GM03348 (cell line): Measurements from ENCODE around the gene PEF1.

Source experiments
- DNase-seq: peaks from one replicate; pipeline ENCODE4 v3.0.0; 2012; ENCODE audit warnings: low spot score

PEF1 gene

DNA sequence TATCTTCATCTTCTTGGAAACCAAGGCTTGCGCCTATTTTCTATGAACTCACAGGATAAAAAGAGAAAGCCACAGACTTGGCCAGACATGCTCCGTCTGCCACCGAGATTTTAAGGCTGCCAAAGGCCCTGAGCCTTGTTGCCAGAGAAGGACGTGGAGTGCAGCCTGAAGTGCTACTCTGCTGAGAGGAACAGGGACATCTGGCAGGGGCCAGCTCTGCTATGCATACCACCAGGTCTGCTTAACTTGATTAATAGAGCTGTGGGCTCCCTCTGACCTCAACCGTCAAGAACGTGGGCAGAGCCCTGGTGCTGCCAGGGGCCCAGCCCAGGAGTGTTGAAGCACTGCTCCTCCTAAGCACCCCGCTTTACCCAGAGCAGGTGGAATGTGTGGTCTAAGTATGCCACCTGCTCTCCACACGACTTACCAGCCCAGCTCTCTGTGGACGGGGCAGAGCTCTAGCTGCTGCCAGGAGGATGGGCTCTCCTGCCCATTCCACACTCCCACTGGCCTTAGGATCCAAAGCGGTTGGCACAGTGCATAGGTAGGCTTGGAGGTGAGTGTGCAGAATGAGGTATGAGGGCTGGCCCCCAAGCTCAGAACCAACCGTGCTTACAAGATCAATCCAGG lies 16.6 kb downstream of the PEF1 start:
- peak; percentile 52 for DNase-seq

DNA sequence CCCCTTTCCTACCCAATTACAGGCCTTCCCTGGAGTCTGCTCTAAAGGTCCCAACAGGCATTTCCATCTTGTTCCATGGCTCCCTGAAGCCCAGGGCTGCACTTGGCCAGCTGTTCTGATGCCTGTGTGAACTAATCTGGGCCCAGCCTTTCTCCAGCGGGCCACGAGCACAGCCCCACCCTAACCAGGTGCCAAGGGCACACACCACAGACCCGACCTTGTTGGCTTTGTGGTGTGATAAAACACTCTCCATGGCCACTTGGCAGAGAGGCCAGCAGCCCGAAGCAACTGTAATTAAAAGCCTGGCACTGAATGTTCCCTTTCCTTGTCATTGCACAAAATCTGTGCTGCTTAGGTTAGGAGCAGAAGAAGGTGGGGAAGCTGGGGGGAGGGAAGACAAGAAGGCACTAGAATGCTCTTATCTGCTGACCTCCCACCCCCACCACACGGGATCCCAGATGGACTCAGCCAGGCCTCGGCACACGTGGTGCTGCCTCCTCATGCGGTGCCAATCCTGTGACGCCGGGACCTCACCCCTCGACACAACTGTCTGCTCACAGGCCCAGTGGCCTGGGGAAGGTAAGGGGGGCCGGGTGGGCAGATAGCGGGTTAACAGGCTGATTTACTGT lies 17.3 kb downstream of the PEF1 start:
- no peak for DNase-seq

DNA sequence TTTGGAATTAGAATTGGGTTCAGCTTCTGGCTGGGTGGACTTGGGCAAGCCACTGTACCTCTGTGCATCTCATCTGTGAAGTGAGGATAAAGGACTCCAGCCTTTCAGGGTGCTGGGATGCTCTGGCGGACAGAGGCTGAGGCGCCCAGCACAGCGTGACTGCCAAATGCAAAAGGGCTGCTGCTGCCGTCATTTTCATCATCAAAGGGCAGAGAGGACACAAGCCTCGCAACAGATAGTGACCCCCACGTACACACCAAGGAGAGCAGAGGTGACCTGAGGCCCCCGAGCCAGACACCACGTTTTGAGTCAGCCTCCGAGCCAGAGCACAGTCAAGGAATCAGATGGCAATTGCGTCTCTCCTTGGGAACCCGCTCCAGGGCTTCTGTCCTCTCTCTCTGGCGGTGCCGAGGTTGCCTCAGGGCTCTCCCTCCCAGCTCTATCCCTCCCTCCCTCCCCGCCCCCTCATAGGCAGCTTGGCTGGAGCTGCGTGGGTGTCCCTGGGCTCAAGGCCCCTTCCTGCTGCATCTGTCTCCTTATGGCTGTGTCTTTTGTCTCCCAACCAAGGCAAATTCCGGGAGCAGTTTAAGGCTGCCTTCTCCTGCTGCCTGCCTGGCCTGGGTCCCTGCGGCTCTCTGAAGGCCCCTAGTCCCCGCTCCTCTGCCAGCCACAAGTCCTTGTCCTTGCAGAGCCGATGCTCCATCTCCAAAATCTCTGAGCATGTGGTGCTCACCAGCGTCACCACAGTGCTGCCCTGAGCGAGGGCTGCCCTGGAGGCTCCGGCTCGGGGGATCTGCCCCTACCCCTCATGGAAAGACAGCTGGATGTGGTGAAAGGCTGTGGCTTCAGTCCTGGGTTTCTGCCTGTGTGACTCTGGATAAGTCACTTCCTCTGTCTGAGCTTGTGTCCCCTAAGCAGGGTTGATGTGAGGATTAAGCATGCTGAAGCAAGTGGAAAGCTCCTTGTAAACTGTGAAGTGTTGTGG lies 18.2 kb downstream of the PEF1 start:
- peak; percentile 70 for DNase-seq

DNA sequence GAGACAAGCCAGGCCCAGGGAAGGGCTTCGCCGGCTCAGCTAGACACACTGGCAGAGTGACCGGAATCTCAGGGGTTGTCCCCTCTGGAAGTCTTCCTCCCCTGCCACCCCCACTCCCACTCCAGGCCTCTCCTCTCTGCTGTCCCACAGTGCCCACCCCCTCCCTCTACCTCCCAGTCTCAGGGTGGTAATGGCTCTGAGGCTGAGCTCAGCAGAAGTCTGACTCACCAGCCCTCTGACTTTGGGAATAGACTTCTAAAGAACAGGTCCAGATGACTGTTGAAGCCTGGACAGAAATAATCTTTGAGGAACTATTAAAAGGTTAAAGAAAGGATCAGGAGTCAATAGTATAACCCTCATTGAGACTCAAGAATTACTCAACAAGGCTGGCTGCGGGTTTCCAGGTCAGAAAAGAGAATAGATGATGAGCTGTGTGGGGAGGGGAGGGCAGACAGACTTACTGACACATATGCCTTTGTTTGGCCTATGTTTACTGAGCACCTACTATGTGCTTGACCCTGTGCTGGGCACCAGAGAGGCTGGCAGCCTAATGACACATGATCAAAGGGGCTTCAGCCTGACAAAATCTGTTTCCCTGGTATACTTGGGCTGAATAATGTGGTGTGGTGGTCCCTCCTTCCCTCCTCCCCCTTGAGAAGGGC lies 19.0 kb downstream of the PEF1 start:
- peak; percentile 72 for DNase-seq

DNA sequence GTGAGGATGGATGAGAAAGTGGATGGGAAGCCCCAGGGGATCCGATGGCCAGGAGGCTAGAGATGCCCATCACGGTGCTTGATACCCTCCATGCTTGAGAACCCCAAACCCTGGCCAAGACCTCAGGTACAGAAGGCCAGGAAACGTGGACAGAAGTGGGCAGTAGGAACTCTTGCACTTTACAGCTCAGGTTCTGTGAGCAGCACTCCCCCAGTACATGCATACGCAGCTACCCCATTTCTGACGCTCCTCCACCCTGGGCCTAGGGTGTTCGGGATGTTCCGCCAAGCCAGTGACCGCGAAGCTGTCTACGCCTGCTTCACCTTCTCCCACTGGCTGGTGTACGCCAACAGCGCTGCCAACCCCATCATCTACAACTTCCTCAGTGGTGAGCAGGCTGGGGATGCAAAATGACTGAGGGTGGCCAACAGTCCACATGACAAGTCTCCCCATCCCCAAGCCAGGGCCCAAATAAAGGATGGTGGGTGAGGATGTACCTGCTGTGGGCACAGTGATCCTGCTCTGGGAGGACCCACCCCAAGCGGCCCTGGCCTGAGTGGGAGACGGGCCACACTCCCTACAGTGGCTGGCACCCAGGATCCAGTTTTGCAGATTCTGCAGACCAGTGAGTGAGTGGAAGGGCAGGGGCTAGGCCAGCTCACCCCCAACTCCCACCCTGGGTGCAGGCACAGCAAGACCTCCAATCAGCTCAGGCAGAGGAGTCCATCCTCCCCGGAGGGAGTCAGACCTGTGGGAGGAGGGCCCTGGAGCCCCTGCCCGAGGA lies 19.8 kb downstream of the PEF1 start:
- no peak for DNase-seq

DNA sequence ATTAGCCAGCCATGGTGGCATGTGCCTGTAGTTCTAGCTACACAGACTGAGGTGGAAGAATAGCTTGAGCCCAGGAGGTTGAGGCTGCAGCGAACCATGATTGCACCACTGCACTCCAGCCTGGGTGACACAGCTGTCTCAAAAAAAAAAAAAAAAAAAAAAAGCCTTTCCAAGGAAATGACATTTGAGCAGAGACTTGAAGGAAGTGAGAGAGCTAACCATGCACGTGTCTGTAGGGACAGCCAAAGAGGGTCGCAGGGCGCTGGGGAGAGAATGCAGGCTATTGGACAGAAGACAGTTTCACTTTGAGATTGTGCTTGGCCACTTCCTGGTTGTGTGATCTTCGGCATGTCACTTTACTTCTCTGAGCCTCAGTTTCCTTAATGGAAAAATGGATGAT lies 20.4 kb downstream of the PEF1 start:
- no peak for DNase-seq

DNA sequence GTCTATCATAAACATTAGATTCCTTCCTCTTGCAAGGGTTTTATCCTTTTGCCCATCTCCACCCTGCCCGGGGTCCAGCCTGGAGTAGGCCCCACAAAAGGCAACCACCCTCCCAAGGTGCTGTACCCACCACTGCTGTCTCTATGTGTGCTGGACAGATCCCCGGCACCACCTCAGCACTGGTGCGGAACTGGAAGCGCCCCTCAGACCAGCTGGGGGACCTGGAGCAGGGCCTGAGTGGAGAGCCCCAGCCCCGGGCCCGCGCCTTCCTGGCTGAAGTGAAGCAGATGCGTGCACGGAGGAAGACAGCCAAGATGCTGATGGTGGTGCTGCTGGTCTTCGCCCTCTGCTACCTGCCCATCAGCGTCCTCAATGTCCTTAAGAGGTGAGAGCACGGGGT lies 21.3 kb downstream of the PEF1 start:
- DNase-seq: no peak

DNA sequence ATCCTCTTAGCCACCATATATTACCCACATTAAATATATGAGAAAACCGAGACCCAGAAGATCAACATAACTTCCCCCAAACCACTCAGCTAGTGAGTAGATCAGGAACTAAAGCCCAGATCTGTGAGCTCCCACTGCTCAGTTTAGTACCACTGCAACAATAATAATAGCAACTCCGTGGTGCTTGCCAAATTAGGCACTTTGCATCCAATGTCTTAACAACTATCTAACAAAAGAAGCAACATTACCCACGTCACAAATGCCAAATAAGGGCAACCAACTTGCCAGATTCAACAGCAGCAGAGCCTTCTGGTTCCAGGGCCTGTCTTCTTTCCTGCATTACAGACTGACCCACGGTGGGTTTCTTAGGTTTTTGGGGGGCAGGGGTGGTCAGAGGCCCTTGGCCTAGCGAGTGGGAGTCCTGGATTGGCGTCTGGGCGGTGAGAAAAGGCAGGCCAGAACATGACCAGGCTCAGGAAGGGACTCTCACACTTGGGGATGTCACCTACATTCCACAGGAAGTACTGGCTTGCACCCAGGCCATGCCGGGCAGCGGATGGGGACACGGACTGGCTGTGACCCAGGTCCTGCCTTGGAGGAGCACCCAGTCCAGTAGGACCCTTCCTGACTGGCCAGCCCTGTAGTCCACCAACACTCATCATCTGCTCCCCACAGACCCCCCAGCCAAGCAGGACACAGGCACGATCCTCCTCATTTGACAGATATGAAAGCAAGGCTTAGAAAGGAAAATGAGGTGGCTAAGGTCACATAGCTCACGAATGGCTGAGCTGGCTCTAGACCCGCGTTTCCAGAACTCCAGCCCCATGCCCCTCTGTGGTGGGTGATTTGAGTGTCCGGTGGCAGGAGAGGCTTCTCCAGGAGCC lies 22.6 kb downstream of the PEF1 start:
- no peak for DNase-seq

DNA sequence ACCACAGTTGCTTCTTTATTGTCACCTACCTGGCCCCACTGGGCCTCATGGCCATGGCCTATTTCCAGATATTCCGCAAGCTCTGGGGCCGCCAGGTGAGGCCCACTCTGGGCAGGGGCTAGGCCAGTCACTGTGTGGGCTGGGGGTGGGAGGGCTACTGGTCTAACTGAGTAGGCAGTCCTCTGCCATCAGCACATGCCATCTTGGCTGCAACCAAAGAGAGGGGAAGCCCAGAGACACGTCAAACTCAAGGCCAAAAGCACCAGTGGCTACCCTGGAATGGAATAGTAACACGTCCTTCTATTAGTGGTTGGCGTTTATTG lies 23.2 kb downstream of the PEF1 start:
- DNase-seq: no peak

DNA sequence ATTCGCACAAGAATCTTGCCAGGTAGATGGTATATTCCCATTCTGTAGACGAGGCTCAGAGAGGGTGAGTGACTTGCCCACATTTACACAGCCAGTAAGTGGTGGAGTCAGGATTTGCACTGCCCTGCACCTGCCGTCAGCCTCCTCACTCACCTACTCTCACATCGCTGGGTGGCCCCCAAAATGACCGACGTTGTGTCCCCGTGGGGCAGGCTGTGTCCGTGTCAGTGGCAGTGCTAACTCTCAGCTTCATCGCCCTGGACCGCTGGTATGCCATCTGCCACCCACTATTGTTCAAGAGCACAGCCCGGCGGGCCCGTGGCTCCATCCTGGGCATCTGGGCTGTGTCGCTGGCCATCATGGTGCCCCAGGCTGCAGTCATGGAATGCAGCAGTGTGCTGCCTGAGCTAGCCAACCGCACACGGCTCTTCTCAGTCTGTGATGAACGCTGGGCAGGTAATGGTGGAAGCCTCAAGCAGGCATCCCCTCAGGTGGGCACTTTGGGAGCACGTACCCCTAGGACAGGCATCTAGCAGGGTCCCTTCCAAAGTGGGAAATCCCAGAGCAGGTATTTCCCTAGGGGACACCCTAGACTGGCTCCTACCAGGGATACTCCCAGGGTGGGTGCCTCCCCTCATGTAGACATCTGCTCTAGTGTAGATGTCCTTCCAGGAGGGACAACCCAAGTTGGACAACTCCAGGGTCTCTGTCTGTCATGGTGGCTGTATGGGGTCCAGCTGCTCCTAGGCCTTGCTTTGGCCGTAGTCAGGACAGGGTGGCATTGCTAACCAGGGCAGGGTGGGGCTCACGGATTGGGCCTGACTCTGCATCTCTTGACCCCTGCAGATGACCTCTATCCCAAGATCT lies 23.8 kb downstream of the PEF1 start:
- DNase-seq: no peak

DNA sequence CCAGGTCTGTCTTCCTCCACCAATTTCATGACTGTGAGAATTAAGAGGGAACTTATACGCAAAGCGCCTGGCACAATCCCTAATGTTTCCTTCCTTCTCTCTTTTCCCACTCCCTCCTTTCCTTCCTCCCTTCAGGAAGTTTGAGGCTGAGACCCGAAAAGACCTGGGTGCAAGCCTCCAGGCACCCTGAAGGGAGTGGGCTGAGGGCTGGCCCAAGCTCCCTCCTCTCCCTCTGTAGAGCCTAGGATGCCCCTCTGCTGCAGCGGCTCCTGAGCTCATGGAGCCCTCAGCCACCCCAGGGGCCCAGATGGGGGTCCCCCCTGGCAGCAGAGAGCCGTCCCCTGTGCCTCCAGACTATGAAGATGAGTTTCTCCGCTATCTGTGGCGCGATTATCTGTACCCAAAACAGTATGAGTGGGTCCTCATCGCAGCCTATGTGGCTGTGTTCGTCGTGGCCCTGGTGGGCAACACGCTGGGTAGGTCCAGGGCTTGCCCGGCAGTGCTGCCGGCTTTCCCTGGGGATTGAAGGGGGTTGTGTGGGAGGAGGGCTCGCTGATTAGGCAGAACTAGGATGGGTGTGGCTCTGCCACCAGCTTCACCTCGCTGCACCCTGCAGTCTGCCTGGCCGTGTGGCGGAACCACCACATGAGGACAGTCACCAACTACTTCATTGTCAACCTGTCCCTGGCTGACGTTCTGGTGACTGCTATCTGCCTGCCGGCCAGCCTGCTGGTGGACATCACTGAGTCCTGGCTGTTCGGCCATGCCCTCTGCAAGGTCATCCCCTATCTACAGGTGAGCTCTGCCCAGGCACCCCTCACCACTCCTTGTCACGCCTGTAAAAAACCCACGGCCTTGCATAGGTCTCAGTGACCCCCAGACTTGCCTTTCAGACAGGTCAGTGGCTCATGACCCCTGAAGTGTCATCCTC lies 25.5 kb downstream of the PEF1 start:
- no peak for DNase-seq

DNA sequence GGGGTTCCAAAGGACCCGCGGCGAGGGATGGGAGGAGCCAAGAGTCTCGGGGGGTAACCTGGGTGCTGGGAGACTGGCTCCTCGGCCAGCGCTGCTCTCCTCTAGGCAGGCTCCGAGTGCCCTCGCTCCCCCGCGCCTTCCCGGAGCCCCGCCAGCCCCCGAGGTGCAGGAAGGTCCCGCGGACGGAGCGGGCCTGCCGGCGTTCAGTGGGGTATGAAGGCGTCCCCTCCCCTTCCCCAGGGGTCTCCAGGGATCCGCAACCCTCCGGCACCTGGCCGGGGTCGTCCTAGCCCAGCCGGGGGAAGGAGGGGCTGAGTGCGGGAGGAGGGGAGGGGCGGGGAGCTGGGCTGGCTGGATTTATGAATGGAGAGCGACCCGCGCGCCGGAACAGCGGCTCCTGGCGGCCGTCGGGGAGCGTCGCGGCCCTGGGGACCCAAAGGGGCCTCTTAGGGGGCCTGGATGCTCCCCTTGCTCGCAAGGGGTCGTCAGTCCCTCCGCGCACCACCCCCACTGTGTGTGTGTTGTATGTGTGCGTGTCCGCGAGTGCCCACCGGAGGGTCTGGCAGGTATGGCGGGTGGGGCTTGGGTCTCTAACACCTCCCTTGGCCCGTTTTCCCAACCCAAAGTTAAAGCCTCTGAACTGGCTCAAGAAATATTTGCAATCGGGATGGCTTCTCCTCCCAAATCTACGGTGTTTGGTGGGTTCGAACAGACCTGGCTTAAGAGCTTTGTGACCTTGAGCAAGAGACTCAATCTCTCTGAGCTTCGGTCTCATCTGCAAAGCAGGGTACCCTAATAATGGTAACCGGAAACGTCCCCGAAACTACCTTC lies 26.5 kb downstream of the PEF1 start:
- DNase-seq: peak; percentile 87

DNA sequence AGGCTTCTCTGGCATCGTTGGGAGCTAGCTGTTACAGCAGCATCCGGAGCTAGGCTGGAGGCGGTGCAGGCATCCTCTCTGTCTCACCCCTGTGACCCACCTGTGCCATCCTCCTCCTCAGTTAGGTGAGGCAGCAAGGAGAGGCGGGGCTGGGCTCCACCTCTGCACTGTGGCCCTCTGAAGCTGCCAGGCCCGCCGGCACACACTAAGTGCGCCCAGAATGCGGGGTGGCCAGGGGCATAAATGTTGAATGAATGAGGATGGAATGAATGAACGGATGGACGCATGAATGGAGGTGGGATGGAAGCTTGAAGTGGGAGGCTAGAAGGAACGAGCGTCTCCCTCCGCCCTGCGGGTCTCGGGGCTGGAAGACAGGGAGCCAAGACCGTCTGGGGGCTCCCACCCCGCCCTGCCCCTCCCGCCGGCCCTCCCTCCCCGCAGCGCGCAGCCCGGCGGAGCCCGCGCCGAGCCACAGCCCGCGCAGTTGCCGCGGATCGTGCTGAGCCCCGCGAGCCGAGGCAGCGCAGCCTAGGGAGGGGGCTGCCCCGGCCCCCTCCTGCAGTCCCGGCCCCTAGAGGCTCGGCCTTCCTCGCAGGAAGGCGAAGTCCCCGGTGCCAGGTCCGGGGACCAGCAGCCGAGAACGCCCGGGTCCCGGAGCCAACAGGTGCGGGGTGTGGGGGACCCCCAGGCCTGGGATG lies 27.3 kb downstream of the PEF1 start, which contains the start of gene HCRTR1:
TSS of gene HCRTR1 (plus strand) at position 472 of the 698 bp plus-strand sequence. CDS start 1,504 bp downstream, outside the sequence.
- no peak for DNase-seq

DNA sequence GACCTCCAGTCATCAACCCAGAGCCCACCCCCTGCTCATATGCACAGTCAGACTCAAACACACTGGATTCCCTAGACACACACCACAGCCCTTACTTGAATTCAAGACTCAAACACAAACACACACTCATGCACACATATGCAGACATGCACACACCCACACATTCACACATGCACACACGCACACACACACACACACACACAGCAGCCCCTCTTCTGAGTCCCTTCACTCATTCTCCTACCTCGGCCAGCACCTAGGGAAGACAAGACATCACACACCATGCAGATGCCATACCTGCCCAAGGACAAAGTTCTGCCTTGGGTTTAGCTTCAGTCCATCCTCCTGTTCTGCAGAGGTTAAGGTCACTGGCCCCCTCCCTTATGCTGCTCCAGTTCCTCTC lies 28.7 kb downstream of the PEF1 start:
- DNase-seq: no peak

DNA sequence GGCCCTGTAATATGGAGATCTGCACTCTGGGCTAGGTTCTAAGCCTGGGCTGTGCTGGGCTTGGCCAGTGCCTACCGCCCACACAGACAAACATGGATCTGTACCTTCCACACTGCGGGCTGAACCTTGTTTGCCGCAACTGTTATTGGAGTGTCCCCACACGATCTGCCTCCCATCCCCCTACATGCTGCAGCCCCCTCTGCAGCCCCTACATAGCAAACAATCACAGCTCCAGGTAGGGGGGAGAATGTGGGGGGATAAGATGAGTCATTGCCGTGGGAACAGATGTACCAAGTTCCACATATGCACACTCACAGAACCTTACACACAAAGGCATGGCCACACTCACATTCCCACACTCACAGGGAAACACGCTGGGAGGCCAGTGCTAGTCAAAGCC lies 29.3 kb downstream of the PEF1 start:
- no peak for DNase-seq

DNA sequence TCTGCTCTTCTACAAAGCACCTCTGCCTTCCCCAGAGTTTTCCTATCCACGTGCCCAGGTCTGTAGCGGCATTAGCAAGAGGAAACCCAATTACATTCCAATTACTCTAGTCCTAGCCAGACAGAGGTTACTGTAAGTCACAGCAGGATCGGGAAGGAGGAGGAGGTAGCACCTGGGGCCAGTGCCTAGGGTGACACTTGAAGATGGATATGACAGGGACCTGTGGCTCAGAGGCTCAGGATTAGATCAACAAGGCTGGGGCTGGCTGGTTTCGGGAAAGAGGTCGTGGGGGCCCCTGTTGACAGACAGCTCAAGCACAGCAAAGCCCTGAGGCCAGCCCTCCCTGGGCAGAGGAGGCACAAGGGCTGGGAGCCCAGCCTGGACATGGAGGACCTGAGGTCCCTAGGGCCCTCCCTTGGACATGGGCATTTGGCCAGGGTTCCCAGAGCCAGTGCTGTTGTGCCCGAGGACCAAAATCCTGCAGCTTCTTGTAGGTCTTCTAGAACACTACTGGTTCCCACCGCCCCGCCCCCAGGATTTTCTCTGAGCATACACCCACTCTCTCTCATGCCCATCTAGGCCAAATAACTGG lies 30.2 kb downstream of the PEF1 start:
- DNase-seq: no peak
